ENCODE measurements around the gene SLC35F4. TPM values are rescaled to one million over a fixed set of nuclear protein-coding genes. Genes with fewer than 3 reads are reported as not detected.

The SLC35F4 gene
- total RNA-seq, 1 experiment from 2014 or later, result not detected

GRCh38 chr14:57549016-57549564, 316.8 kb downstream of the SLC35F4 start:
- H3K36me3 ChIP-seq (ENCODE audit: insufficient read depth, low read length, poor library complexity, severe bottlenecking), result no peaks in the 10 kb centered on the region
- H3K27ac ChIP-seq (ENCODE audit: low read depth, low read length, poor library complexity, severe bottlenecking), result no peak overlapping the region
- no peaks in the 10 kb centered on the region for H3K4me1 ChIP-seq (ENCODE audit: insufficient read depth, low read length, poor library complexity, severe bottlenecking)
- no peaks in the 10 kb centered on the region for H3K27me3 ChIP-seq (replicated peaks; ENCODE audit: insufficient read depth, low read depth, low read length, poor library complexity)
- POLR2A ChIA-PET (ENCODE audit: low non-redundant PET), result interaction anchor here (0.5 kb wide), 1 partner anchor 411 kb away, joined by 5 read pairs; no protein-coding TSS in a partner anchor
- intact Hi-C loops (cut with micrococcal nuclease; ENCODE audit: unreplicated experiment), result no loop called here
- no peak for DNase-seq (ENCODE audit: low spot score)
- no peak overlapping the region for H3K4me3 ChIP-seq (ENCODE audit: low read depth, low read length, poor library complexity, severe bottlenecking)
- CTCF ChIA-PET, result no interaction called here
- H3K9me3 ChIP-seq (ENCODE audit: low read depth, low read length, poor library complexity, severe bottlenecking), result peaks cover 7% of the 10 kb centered on the region
- TF ChIP-seq, protein P1, sequence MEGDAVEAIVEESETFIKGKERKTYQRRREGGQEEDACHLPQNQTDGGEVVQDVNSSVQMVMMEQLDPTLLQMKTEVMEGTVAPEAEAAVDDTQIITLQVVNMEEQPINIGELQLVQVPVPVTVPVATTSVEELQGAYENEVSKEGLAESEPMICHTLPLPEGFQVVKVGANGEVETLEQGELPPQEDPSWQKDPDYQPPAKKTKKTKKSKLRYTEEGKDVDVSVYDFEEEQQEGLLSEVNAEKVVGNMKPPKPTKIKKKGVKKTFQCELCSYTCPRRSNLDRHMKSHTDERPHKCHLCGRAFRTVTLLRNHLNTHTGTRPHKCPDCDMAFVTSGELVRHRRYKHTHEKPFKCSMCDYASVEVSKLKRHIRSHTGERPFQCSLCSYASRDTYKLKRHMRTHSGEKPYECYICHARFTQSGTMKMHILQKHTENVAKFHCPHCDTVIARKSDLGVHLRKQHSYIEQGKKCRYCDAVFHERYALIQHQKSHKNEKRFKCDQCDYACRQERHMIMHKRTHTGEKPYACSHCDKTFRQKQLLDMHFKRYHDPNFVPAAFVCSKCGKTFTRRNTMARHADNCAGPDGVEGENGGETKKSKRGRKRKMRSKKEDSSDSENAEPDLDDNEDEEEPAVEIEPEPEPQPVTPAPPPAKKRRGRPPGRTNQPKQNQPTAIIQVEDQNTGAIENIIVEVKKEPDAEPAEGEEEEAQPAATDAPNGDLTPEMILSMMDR (conservative IDR thresholded peaks at IDR 0.05; ENCODE audit: low read depth, low read length), result no peak
- TF ChIP-seq EZH2 (IDR thresholded peaks at IDR 0.05; ENCODE audit: borderline replicate concordance, low read depth, low read length, poor library complexity, severe bottlenecking), result no peak
- BruUV-seq (replicated peaks), result no TSS peak

- BruUV-seq (replicated peaks), result no TSS peak
- intact Hi-C loops (cut with micrococcal nuclease; ENCODE audit: unreplicated experiment), result no loop called here
- POLR2A ChIA-PET (ENCODE audit: low non-redundant PET), result no interaction called here
Measured at GRCh38 chr14:57547131-57547530, 318.8 kb downstream of the SLC35F4 start.

GRCh38 chr14:57533214-57533613, 332.7 kb downstream of the SLC35F4 start:
- CTCF ChIA-PET, result interaction anchor here (0.6 kb wide), 1 partner anchor 707 kb away, joined by 10 read pairs; no protein-coding TSS in a partner anchor
- no TSS peak for BruUV-seq (replicated peaks)

More at GRCh38 chr14:57547131-57547530, 318.8 kb downstream of the SLC35F4 start:
- Histone ChIP-seq H3K27me3 (replicated peaks; ENCODE audit: insufficient read depth, low read depth, low read length, poor library complexity) (no peaks in the 10 kb centered on the region), H3K9me3 (ENCODE audit: low read depth, low read length, poor library complexity, severe bottlenecking) (no peaks in the 10 kb centered on the region), H3K36me3 (ENCODE audit: insufficient read depth, low read length, poor library complexity, severe bottlenecking) (no peaks in the 10 kb centered on the region), H3K4me3 (ENCODE audit: low read depth, low read length, poor library complexity, severe bottlenecking) (no peak overlapping the region), H3K27ac (ENCODE audit: low read depth, low read length, poor library complexity, severe bottlenecking) (no peak overlapping the region), H3K4me1 (ENCODE audit: insufficient read depth, low read length, poor library complexity, severe bottlenecking) (no peaks in the 10 kb centered on the region)
- TF ChIP-seq EZH2 (IDR thresholded peaks at IDR 0.05; ENCODE audit: borderline replicate concordance, low read depth, low read length, poor library complexity, severe bottlenecking), result no peak
- TF ChIP-seq, protein P1 (conservative IDR thresholded peaks at IDR 0.05; ENCODE audit: low read depth, low read length), result no peak
- CTCF ChIA-PET, result no interaction called here
- DNase-seq (ENCODE audit: low spot score), result no peak

More at GRCh38 chr14:57533214-57533613, 332.7 kb downstream of the SLC35F4 start:
- Histone ChIP-seq H3K4me1 (ENCODE audit: insufficient read depth, low read length, poor library complexity, severe bottlenecking) (no peaks in the 10 kb centered on the region), H3K27ac (ENCODE audit: low read depth, low read length, poor library complexity, severe bottlenecking) (no peak overlapping the region), H3K9me3 (ENCODE audit: low read depth, low read length, poor library complexity, severe bottlenecking) (no peaks in the 10 kb centered on the region), H3K27me3 (replicated peaks; ENCODE audit: insufficient read depth, low read depth, low read length, poor library complexity) (no peaks in the 10 kb centered on the region), H3K4me3 (ENCODE audit: low read depth, low read length, poor library complexity, severe bottlenecking) (no peak overlapping the region), H3K36me3 (ENCODE audit: insufficient read depth, low read length, poor library complexity, severe bottlenecking) (no peaks in the 10 kb centered on the region)
- TF ChIP-seq EZH2 (IDR thresholded peaks at IDR 0.05; ENCODE audit: borderline replicate concordance, low read depth, low read length, poor library complexity, severe bottlenecking), result no peak
- TF ChIP-seq, protein P1 (conservative IDR thresholded peaks at IDR 0.05; ENCODE audit: low read depth, low read length), result peak; percentile 64
- intact Hi-C loops (cut with micrococcal nuclease; ENCODE audit: unreplicated experiment), result loop anchor here (1.0 to 2.0 kb wide), 2 partner anchors 338 to 539 kb away; no protein-coding TSS in a partner anchor
- POLR2A ChIA-PET (ENCODE audit: low non-redundant PET), result interaction anchor here (0.7 kb wide), 1 partner anchor 718 kb away, joined by 4 read pairs; no protein-coding TSS in a partner anchor
- DNase-seq (ENCODE audit: low spot score), result peak; percentile 72
